Peyer's patch (tissue), 4 donors: ENCODE results near the gene PLXNC1. TPM values are rescaled to one million over a fixed set of nuclear protein-coding genes. Genes with fewer than 3 reads are reported as not detected.

Experiments used
- DNase-seq, 3 donors: peaks; one replicate each; pipeline ENCODE4 v3.0.0-alpha.2; 2017 to 2019
- H3K27ac ChIP-seq, 4 donors: fragments of 200-600 bp; sonication (generic); one replicate each; pipeline ENCODE4 v1.5.1; 2016 to 2019
- H3K27me3 ChIP-seq, 2 donors: fragments of 200-600 bp; sonication (generic); one replicate each; pipeline ENCODE4 v1.5.1; 2019
- H3K36me3 ChIP-seq, 3 donors: fragments of 200-600 bp; sonication (generic); one replicate each; pipeline ENCODE4 v1.5.1; 2016 to 2019
- H3K4me1 ChIP-seq, 4 donors: fragments of 200-600 bp; sonication (generic); one replicate each; pipeline ENCODE4 v1.5.1; 2016 to 2019
- H3K4me3 ChIP-seq, 4 donors: fragments of 200-600 bp; sonication (generic); 1 replicate in 3 of 4; 2 replicates in 1 of 4; pipeline ENCODE4 v1.5.1; 2016 to 2019; ENCODE audit warnings: mild to moderate bottlenecking in 1 of 4
- H3K9me3 ChIP-seq, 4 donors: fragments of 200-600 bp; sonication (generic); one replicate each; pipeline ENCODE4 v1.5.1; 2016 to 2019; ENCODE audit warnings: mild to moderate bottlenecking in 1 of 4
- POLR2A ChIP-seq, 2 donors: fragments of 450-650 bp; IDR thresholded peaks; one replicate each; pipeline ENCODE4 v1.5.1; 2017; ENCODE audit warnings: antibody characterized with exemption in 2 of 2, mild to moderate bottlenecking in 2 of 2, moderate library complexity in 2 of 2
- total RNA-seq, 4 donors: library from RNA; depleted of rRNA; stranded (reverse); fragments of >200 nt; gene quantifications; one replicate each; pipeline ENCODE4 v1.1.0, GENCODE V29; 2016
- TF ChIP-seq, protein P1 (sequence below), 6 experiments: fragments of 450-650 bp in 4 of 6; fragments of 200-600 bp in 2 of 6; sonication (generic) in 1 of 6; IDR thresholded peaks; one replicate each; pipeline ENCODE4 v1.5.1; 2017 to 2019; ENCODE audit warnings: antibody characterized with exemption in 6 of 6, mild to moderate bottlenecking in 3 of 6, moderate library complexity in 1 of 6

The PLXNC1 gene
- total RNA-seq, 4 donors from 2014 or later, result 0.88 to 21.5 (median 5.1) TPM

DNA sequence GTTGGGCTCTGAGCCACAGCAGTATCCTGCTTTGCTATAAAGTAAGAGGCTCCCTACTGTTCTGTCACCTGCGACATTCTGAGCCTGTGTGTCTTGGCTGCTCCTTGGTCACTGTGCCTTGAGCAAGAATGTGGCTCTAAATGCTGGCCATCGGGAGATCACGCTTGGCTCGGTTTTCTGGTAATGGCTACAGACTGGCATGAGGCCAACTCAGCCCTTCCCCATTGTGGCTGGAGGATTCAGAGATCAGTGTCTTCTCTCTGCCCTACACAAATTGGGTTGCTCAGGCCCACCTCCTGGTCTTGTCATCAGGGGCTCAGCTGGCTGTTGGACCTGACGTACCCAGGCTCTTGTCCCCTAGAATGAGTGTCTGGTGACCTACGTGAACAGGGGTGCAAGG lies 94.5 kb downstream of the PLXNC1 start:
- Histone ChIP-seq H3K9me3 (no peaks in the 10 kb centered on the region), H3K27me3 (no peaks in the 10 kb centered on the region), H3K4me3 (no peak overlapping the region), H3K27ac (no peak overlapping the region), H3K4me1 (peaks cover 0 to 10% (median 2%) of the 10 kb centered on the region in 4 donors), H3K36me3 (no peaks in the 10 kb centered on the region)
- no peak for TF ChIP-seq POLR2A (IDR thresholded peaks at IDR 0.05)
- TF ChIP-seq, protein P1, sequence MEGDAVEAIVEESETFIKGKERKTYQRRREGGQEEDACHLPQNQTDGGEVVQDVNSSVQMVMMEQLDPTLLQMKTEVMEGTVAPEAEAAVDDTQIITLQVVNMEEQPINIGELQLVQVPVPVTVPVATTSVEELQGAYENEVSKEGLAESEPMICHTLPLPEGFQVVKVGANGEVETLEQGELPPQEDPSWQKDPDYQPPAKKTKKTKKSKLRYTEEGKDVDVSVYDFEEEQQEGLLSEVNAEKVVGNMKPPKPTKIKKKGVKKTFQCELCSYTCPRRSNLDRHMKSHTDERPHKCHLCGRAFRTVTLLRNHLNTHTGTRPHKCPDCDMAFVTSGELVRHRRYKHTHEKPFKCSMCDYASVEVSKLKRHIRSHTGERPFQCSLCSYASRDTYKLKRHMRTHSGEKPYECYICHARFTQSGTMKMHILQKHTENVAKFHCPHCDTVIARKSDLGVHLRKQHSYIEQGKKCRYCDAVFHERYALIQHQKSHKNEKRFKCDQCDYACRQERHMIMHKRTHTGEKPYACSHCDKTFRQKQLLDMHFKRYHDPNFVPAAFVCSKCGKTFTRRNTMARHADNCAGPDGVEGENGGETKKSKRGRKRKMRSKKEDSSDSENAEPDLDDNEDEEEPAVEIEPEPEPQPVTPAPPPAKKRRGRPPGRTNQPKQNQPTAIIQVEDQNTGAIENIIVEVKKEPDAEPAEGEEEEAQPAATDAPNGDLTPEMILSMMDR (IDR thresholded peaks at IDR 0.05), result no peak
- DNase-seq, result no peak

- Histone ChIP-seq H3K4me3 (no peak overlapping the region), H3K4me1 (peaks cover 0 to 10% (median 2%) of the 10 kb centered on the region in 4 donors), H3K9me3 (no peaks in the 10 kb centered on the region), H3K27ac (peak overlapping the region in 2 of 4 donors; percentile 22 to 43), H3K27me3 (no peaks in the 10 kb centered on the region), H3K36me3 (no peaks in the 10 kb centered on the region)
- TF ChIP-seq POLR2A (IDR thresholded peaks at IDR 0.05), result no peak
- TF ChIP-seq, protein P1 (IDR thresholded peaks at IDR 0.05), result no peak
- peak in 2 of 3 donors; percentile 78 to 82 for DNase-seq
These were observed 96.1 kb downstream of the PLXNC1 start for GRCh38 chr12:94244165-94245133.

DNA sequence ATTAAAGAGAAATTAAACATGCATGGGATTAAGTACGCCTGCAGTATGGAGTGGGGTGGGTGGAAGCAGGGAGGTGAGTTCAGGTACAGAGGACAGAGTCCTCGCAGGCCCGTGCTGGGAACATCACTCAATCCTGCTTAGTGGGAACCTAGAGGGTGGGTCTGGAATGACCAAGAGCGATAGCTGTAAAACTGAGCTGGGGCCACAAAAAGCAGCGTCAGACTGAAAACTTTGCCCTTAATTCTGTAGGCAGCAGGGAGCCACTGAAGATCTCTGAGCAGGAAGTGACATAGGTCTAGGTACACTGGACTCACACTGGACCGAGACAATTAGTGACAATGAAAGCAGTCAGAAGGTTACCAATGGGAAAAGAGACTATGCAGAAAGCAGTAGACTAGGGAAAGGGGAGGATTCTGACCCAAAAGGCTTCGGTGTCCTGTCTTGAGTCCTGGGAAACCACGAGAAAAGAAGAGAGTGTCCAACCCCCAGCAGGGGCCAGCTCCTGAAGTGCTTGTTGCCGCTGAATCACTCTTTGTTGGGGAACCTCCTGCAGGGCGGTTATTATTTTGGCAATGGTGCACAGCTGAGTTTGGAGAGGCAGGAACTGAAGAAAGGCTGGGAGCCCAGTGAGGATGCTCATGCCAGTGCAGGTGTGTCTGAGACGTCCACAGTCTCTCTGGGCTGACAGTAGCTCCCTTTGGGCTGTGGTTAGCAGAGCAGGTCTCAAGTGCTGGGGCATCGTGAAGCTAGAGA lies 97.4 kb downstream of the PLXNC1 start:
- Histone ChIP-seq H3K9me3 (no peaks in the 10 kb centered on the region), H3K36me3 (no peaks in the 10 kb centered on the region), H3K4me1 (peaks cover 0 to 10% (median 0%) of the 10 kb centered on the region in 4 donors), H3K4me3 (no peak overlapping the region), H3K27ac (no peak overlapping the region), H3K27me3 (no peaks in the 10 kb centered on the region)
- no peak for DNase-seq
- no peak for TF ChIP-seq POLR2A (IDR thresholded peaks at IDR 0.05)
- TF ChIP-seq, protein P1 (IDR thresholded peaks at IDR 0.05), result peak in 1 of 6 experiments; percentile 6

DNA sequence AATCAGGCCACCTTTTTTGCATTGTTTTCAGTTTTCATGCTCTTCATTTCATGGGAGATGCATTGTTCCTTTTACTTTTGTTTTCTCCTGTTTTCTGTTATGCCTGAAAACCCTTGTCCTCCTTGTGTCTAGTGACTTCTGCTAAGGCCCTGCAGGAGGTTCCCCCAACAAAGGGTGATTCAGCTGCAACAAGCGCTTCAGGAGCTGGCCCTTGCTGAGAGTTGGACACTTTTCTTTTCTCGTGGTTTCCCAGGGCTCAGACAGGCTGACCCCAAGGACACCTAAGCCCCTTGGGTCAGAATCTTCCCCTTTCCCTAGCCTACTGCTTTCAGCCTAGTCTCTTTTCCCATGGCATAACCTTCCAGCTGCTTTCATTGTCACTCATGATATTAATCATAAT lies 98.9 kb downstream of the PLXNC1 start:
- DNase-seq, result no peak
- no peaks in the 10 kb centered on the region for H3K27me3 ChIP-seq
- H3K4me1 ChIP-seq, result peaks cover 0 to 10% (median 0%) of the 10 kb centered on the region in 4 donors
- no peaks in the 10 kb centered on the region for H3K9me3 ChIP-seq
- H3K36me3 ChIP-seq, result no peaks in the 10 kb centered on the region
- TF ChIP-seq, protein P1 (IDR thresholded peaks at IDR 0.05), result no peak
- TF ChIP-seq POLR2A (IDR thresholded peaks at IDR 0.05), result no peak
- no peak overlapping the region for H3K4me3 ChIP-seq
- H3K27ac ChIP-seq, result no peak overlapping the region

GRCh38 chr12:94248582-94248981 lies 100.2 kb downstream of the PLXNC1 start:
- no peak overlapping the region for H3K4me3 ChIP-seq
- H3K27ac ChIP-seq, result no peak overlapping the region
- no peaks in the 10 kb centered on the region for H3K36me3 ChIP-seq
- TF ChIP-seq POLR2A (IDR thresholded peaks at IDR 0.05), result no peak
- TF ChIP-seq, protein P1 (IDR thresholded peaks at IDR 0.05), result no peak
- H3K4me1 ChIP-seq, result peaks cover 0 to 10% (median 0%) of the 10 kb centered on the region in 4 donors
- H3K9me3 ChIP-seq, result no peaks in the 10 kb centered on the region
- no peak for DNase-seq
- no peaks in the 10 kb centered on the region for H3K27me3 ChIP-seq
